NB4 (cell line): Measurements from ENCODE around the gene NR6A1.

Experiments
- CTCF ChIP-seq: IDR thresholded peaks from one replicate; pipeline ENCODE4 v1.5.1; 2012; ENCODE audit warnings: low read depth, low read length
- MAX ChIP-seq: IDR thresholded peaks from 2 replicates; pipeline ENCODE4 v1.6.1; 2011; ENCODE audit warnings: low read depth, low read length
- MYC ChIP-seq: IDR thresholded peaks from 2 replicates; pipeline ENCODE4 v1.6.1; 2011; ENCODE audit warnings: low read depth, low read length

DNA sequence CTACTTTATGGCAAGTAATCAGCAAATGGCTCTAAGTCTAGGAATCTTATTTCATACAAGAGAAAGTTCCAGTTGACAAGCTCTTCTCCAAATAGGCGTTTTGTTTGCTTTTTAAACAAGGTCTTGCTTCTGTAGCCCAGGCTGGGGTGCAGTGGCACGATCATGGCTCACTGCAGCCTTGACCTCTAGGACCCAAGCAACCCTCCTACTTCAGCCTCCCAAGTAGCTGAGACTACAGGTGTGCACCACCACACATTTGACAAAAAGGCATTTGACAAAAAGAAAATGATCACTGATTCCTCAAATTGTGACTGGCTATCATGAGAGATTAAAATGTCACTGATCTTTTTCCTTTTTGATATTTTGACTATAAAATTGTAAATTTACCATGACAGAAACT, 31.8 kb downstream of the NR6A1 start:
- TF ChIP-seq CTCF (no peak), MYC (no peak), MAX (no peak)
